22Rv1 (cell line): ENCODE measurements around the gene KCNK13.

Experiments used
- ZFX ChIP-seq: fragments of 450-650 bp; IDR thresholded peaks from 2 replicates; pipeline ENCODE4 v1.6.1; 2017; ENCODE audit warnings: antibody characterized with exemption, borderline replicate concordance
- TF ChIP-seq, protein P1 (sequence below): fragments of 450-650 bp; IDR thresholded peaks from 2 replicates; pipeline ENCODE4 v1.5.1; 2017; ENCODE audit warnings: mild to moderate bottlenecking

DNA sequence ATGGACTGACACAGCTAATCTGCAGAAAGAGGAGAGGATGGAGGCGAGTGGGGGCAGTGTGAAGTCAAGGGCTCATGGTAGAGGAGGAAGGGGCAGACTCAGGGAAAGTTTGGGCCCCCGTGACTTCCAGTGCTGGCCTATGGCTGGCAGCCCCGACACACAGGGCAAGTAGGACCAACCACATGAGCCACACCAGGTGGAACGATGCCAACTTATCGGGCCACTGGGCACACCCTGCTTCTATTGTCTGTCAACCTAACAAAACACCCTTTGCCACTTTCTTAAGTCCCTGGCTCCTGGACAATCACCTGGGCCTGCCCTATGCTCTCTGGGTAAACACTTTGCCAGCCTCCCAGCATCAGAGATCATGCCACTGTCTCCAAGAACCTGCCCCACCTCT, 129.4 kb downstream of the KCNK13 start:
- TF ChIP-seq, protein P1, sequence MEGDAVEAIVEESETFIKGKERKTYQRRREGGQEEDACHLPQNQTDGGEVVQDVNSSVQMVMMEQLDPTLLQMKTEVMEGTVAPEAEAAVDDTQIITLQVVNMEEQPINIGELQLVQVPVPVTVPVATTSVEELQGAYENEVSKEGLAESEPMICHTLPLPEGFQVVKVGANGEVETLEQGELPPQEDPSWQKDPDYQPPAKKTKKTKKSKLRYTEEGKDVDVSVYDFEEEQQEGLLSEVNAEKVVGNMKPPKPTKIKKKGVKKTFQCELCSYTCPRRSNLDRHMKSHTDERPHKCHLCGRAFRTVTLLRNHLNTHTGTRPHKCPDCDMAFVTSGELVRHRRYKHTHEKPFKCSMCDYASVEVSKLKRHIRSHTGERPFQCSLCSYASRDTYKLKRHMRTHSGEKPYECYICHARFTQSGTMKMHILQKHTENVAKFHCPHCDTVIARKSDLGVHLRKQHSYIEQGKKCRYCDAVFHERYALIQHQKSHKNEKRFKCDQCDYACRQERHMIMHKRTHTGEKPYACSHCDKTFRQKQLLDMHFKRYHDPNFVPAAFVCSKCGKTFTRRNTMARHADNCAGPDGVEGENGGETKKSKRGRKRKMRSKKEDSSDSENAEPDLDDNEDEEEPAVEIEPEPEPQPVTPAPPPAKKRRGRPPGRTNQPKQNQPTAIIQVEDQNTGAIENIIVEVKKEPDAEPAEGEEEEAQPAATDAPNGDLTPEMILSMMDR, result no peak
- no peak for TF ChIP-seq ZFX
